Measurements from ENCODE around the gene PER3. TPM values are rescaled to one million over a fixed set of nuclear protein-coding genes. Genes with fewer than 3 reads are reported as not detected.

Gene PER3
- total and polyA plus RNA-seq, 2 of the 4 experiments (the other 2 are of a cell fraction), result 3.4 to 4.2 TPM

GRCh38 chr1:7847599-7847998 lies 63.5 kb downstream of the PER3 start:
- CTCF ChIA-PET, result no interaction called here
- BruUV-seq (replicated peaks), result no TSS peak

More at GRCh38 chr1:7847599-7847998, 63.5 kb downstream of the PER3 start:
- Histone ChIP-seq H3K4ac (ENCODE audit: low read depth, low read length) (no peak overlapping the region), H3K27ac (ENCODE audit: insufficient read depth, low read length) (peak overlapping the region; percentile 73; the same call in 1 of the 2 replicates), H3K9me3 (ENCODE audit: control insufficient read depth, insufficient read depth, low read length) (no peaks in the 10 kb centered on the region), H4K8ac (ENCODE audit: low read depth in 2 of 2, low read length in 2 of 2) (no peak overlapping the region), H3K9me1 (ENCODE audit: insufficient read depth, low read length) (0 out of 2 replicates have a peak, but pooled peaks cover 5% of the 10 kb centered on the region), H3K4me3 (ENCODE audit: insufficient read depth, low read depth, low read length) (no peak overlapping the region), H4K91ac (ENCODE audit: insufficient read depth, low read depth, low read length) (no peak overlapping the region), H3K27me3 (ENCODE audit: control insufficient read depth, insufficient read depth, low read length) (peaks cover 2% of the 10 kb centered on the region; the same call in 1 of the 2 replicates), H4K20me1 (ENCODE audit: insufficient read depth, low read length) (no peaks in the 10 kb centered on the region), H3K4me1 (ENCODE audit: control insufficient read depth, insufficient read depth, low read length) (peaks cover 9% of the 10 kb centered on the region), H4K5ac (ENCODE audit: low read depth, low read length) (no peak overlapping the region), H3K23ac (ENCODE audit: low read depth, low read length) (no peak overlapping the region), H3K56ac (ENCODE audit: extremely low read depth, insufficient read depth, low read length) (no peak overlapping the region), H3K4me2 (ENCODE audit: low read depth, low read length) (peak overlapping the region; percentile 38; the same call in 1 of the 2 replicates), H2BK120ac (ENCODE audit: low read depth, low read length) (no peak overlapping the region), H2AK9ac (replicated peaks; ENCODE audit: low read depth, low read length, poor library complexity) (no peak overlapping the region), H2AK5ac (ENCODE audit: low read depth, low read length) (no peak overlapping the region), H3K14ac (replicated peaks; ENCODE audit: low read depth, low read length) (no peak overlapping the region), H2BK20ac (ENCODE audit: low read depth, low read length) (no peak overlapping the region), H2BK5ac (ENCODE audit: low read depth, low read length, poor library complexity, severe bottlenecking) (no peak overlapping the region), H3K18ac (ENCODE audit: low read depth, low read length) (no peak overlapping the region; the same call in 1 of the 2 replicates), H2AFZ (replicated peaks; ENCODE audit: low read length, poor library complexity) (no peak overlapping the region), H3K9ac (ENCODE audit: low read depth, low read length) (no peak overlapping the region), H3K79me1 (ENCODE audit: low read depth in 1 of 2, low read length in 2 of 2) (no peaks in the 10 kb centered on the region), H2BK15ac (ENCODE audit: low read depth, low read length) (no peak overlapping the region), H3K36me3 (ENCODE audit: control insufficient read depth, insufficient read depth, low read length) (peaks cover 2% of the 10 kb centered on the region)
- intact Hi-C loops (cut with micrococcal nuclease) (loop anchor here (5.0 kb wide), 1 partner anchor 35 kb away; no protein-coding TSS in a partner anchor), in situ Hi-C loops (cut with MboI; ENCODE audit: low sequenced_read_pairs) (no loop called here), dilution Hi-C loops (cut with HindIII; ENCODE audit: low sequenced_read_pairs, unreplicated experiment) (no loop called here)
- peak; percentile 52 for ATAC-seq (ENCODE audit: low read depth)
- no CpG with 5 or more reads among the region's 4 CpGs for WGBS, 2 experiments (ENCODE audit: extremely low coverage in 2 of 2, insufficient read length in 1 of 2)
- peak; percentile 93 for DNase-seq
- TF ChIP-seq RAD21 (IDR thresholded peaks at IDR 0.05; ENCODE audit: low read length), result no peak
- TF ChIP-seq MAZ (IDR thresholded peaks at IDR 0.05; ENCODE audit: borderline replicate concordance, low read depth, low read length), result no peak
- TF ChIP-seq BHLHE40 (IDR thresholded peaks at IDR 0.05; ENCODE audit: low read depth, low read length), result peak; percentile 98
- TF ChIP-seq FOS (IDR thresholded peaks at IDR 0.05; ENCODE audit: low read depth, low read length), result peak; percentile 52; the same call in 1 of the 2 replicates
- TF ChIP-seq NFE2L2 (IDR thresholded peaks at IDR 0.05; ENCODE audit: low read depth, low read length), result peak; percentile 46; the same call in 1 of the 2 replicates
- peak; percentile 29; the same call in 1 of the 2 replicates for TF ChIP-seq MAFK (IDR thresholded peaks at IDR 0.05; ENCODE audit: low read depth, low read length)
- POLR2A ChIA-PET (ENCODE audit: unreplicated experiment), result interaction anchor here (0.6 kb wide), 1 partner anchor 1844 kb away, joined by 3 read pairs; no protein-coding TSS in a partner anchor
